SHP77 treated with DMSO at 0.1 percent for 48 hours (cell line): Measurements from ENCODE around the gene FNDC4.
"Not testable (repeated sequence)": the region's sequence is repeated elsewhere in the genome, so short reads cannot be mapped to it uniquely, and the experiment has no call there.

Source experiments
- DNase-seq: peaks from one replicate; lab custom pipeline; 2025; lab: John Stamatoyannopoulos, UW

The FNDC4 gene

GRCh38 chr2:27494944-27495554 lies at the start of gene FNDC4:
Gene FNDC4 (minus strand): TSS chr2:27495200. CDS start chr2:27494679, 521 bp downstream.
- no peak for DNase-seq

- DNase-seq, result no peak
Observed at GRCh38 chr2:27544143-27544821, 49.3 kb upstream of the FNDC4 start.

- not testable (repeated sequence) for DNase-seq
Observed at GRCh38 chr2:27539649-27540048, 44.6 kb upstream of the FNDC4 start.

GRCh38 chr2:27538839-27539450 lies 43.9 kb upstream of the FNDC4 start:
- DNase-seq, result not testable (repeated sequence)

GRCh38 chr2:27537287-27537686 lies 42.3 kb upstream of the FNDC4 start:
- no peak for DNase-seq

GRCh38 chr2:27531983-27532382 lies 37.0 kb upstream of the FNDC4 start:
- DNase-seq, result no peak

- DNase-seq, result no peak
Observed at GRCh38 chr2:27527182-27527581, 32.2 kb upstream of the FNDC4 start.

- no peak for DNase-seq
Observed at GRCh38 chr2:27522400-27522945, 27.5 kb upstream of the FNDC4 start.

GRCh38 chr2:27520316-27520715 lies 25.3 kb upstream of the FNDC4 start:
- no peak for DNase-seq

- DNase-seq, result no peak
Observed at GRCh38 chr2:27518782-27519113, 23.7 kb upstream of the FNDC4 start.

- DNase-seq, result no peak
Observed at GRCh38 chr2:27518113-27518781, 23.2 kb upstream of the FNDC4 start.

GRCh38 chr2:27509326-27509725 lies 14.3 kb upstream of the FNDC4 start:
- no peak for DNase-seq

GRCh38 chr2:27507293-27507692 lies 12.3 kb upstream of the FNDC4 start:
- no peak for DNase-seq

GRCh38 chr2:27506587-27506986 lies 11.6 kb upstream of the FNDC4 start:
- DNase-seq, result no peak

GRCh38 chr2:27502142-27502541 lies 7.1 kb upstream of the FNDC4 start:
- DNase-seq, result no peak

- DNase-seq, result peak; percentile 75
Observed at GRCh38 chr2:27501042-27501441, 6.0 kb upstream of the FNDC4 start.

GRCh38 chr2:27498975-27499374 lies 4.0 kb upstream of the FNDC4 start:
- no peak for DNase-seq

GRCh38 chr2:27497288-27497627 lies 2.3 kb upstream of the FNDC4 start:
- DNase-seq, result no peak

GRCh38 chr2:27496357-27497287 lies 1.6 kb upstream of the FNDC4 start, which contains the start of gene GCKR:
Gene GCKR (plus strand): TSS chr2:27496839. CDS start chr2:27496905, 66 bp downstream.
- DNase-seq, result no peak

- no peak for DNase-seq
Observed at GRCh38 chr2:27495840-27496356, 898 bp upstream of the FNDC4 start.

GRCh38 chr2:27494284-27494943 lies 586 bp downstream of the FNDC4 start:
- DNase-seq, result no peak
